GM21515 (cell line): Measurements from ENCODE around the gene BMP5.

Experiments used
- ATAC-seq: cut with Tn5 transposase; IDR thresholded peaks from one replicate; pipeline ENCODE4 v1.9.1; 2021; ENCODE audit not compliant: unreplicated experiment

The BMP5 gene

GRCh38 chr6:55819811-55820210, 55.6 kb downstream of the BMP5 start:
- ATAC-seq = no peak

DNA sequence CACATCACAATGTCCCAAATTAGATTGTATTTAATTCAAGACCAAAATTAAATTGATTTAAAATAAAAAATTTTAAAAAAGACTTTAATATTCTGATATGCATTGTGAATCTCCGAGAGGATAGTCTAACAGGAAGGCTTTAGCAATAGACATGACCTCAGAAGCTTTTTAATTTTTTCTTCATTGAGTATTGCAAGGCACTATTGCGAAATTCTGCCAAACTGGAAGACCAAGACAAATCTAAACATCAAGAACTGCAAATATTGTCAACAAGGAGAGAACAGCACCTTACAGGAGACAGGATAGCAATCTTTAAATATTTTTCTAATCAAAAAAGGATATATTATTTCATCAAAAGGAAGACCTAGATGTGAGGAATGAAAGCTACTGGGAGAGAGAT, 56.9 kb downstream of the BMP5 start:
- no peak for ATAC-seq

DNA sequence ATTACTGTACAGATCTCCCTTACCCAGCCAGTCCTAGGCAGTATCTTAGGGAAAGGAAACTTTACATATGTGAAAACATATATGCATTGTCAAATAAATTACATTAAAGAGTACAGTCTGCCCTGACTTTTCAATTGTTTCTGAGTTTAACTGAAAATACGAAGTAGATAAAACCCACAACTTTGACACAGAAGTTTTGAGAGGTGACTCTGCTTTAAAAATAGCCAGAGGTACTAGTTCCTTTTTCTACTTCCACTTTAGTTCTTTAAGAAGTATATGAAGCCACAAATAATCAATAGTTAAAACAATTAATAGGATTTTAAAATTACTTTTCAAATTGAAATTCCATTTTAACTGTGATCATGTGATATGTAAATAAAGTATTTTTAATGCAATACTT, 62.9 kb downstream of the BMP5 start:
- no peak for ATAC-seq

DNA sequence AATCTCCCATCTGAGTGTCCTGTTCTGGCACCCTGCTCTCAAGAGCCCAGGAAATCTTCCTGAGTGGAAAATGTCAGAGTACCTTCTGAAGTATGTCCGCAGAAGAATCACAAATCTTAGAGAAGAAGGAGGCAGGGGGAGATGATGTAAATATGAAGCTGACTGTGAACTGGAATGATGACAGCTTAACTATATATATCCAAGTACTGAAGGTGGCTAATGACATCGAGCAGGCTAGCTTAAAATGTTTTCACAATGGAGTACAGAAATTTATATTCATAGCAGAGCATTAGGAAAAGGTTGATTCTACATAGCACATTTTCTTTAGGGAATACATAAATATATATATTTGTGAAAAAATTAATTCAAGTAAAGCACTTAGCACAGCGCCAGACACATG, 64.3 kb downstream of the BMP5 start:
- ATAC-seq = no peak

GRCh38 chr6:55802259-55802658, 73.1 kb downstream of the BMP5 start:
- ATAC-seq = no peak

DNA sequence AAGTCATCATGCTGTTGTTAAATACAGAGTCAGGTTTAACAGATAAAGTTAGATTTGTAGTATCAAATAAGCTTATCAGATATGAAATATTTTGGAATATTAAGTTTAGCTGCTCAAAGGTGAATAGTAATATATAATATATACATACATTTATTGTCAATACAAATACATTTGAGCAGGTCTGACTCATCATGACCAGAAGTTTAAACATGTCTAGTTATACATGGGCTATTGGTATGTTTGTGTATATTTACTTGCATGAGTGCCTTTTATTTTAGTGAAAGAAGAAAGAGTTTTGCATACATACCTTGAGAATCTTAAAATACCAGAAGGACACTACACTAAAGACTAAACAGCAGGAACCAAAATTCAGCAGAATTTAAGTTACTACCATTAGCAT, 76.8 kb downstream of the BMP5 start:
- ATAC-seq = no peak

DNA sequence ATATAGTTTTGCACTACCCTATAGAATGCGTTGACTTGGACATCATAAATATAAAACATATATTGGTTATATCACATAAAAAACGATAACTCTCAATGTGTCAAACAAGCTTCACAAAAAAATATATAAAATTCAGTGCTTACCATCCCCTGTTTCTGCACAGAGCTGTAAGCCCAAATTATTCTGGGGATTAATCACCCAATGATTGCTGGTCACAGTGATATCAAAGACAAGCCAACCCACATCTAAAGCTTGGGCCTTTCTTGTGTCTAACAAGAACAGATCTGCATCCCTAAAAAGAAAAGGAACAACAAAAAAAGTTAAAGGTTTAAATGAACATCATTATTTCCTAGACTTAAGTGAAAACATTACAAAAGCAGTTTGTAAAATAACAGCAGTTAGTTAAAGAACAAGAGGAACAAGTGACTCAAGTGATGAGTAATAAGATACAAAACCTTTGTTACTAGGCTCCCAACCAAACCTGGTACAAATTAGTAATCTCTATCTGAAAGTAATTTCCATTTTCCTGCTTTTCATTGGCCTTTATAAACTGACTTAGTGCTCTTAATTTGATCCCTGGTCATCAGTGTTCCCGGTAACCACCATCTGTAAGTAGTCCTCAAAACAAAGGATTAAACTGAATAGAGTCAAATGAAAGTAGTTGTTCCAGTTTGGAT, 81.1 kb downstream of the BMP5 start:
- no peak for ATAC-seq

- no peak for ATAC-seq
These were observed 90.1 kb downstream of the BMP5 start for GRCh38 chr6:55785273-55785672.

DNA sequence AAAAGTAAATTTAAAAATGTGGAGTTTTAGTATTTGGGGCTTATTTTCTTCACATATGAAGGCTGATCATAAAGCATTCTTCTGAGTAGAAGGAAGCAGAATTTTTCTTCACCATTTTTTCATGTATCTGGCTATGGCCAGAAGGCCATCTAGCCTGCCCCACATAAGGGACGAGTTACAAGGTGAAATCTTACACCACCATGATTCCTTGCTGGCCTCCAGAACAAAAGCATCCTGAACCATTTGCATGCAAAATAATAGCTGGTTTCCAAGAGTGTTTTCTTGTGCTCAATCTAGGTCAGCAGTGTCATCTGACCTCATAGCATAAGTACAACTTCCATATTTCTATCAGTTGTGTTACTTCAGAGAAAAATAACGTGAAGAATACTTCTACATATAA, 93.1 kb downstream of the BMP5 start:
- ATAC-seq = no peak

GRCh38 chr6:55778705-55779104, 96.7 kb downstream of the BMP5 start:
- no peak for ATAC-seq

DNA sequence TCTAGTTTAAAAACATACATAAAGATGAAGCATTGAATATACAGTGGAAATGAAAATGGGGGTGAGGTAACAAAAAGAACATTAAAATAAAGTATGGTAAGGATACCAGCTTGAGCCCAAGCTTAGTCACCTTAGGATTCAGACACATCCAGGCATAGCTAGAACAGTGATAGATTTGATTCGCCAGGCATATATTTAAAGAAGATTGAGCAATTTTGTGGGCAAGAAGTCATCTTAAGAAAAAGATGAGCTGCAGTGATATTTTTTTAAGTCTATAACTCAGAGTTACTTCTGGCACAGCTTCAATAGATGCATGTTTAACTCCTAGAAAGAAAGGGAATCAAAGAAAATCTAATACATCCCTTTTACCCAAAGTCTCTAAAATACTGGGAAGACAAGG, 97.9 kb downstream of the BMP5 start:
- ATAC-seq = no peak

- ATAC-seq = no peak
These were observed 99.3 kb downstream of the BMP5 start for GRCh38 chr6:55776113-55776512.

DNA sequence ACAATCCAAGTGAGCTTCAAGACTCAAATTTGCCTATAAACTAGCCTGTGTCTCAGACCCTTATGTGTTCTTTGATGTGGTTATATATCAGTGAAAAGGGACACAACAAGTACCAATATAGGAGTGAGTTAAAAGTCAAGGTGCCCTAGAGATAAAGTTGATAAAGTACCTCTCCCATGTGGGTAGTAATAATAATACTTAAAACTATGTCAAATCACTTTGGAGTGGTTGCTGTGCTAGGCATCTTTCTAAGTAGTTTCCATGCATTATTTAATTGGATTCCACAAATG, 100.4 kb downstream of the BMP5 start:
- ATAC-seq = no peak

- ATAC-seq = no peak
These were observed 100.9 kb downstream of the BMP5 start for GRCh38 chr6:55774286-55775028.

GRCh38 chr6:55773620-55774216, 101.7 kb downstream of the BMP5 start:
- no peak for ATAC-seq

DNA sequence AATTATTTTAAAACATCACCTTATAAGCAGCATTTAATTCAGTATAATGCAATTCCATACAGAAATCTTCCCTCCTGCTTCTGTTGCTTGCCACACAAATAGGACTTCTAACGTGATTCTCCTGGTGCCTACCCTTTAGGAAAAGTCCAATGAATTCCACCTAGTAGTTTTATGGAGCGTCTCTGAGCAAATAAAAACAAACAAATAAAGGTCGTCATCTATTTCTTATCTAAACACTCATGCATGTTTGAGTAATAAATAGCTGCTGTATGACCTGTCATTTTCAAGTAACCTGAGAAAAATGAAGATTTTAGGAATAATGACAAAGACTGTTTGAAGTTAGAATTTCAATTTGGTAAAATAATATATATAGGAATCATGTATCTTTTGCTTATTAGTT, 102.7 kb downstream of the BMP5 start:
- no peak for ATAC-seq

DNA sequence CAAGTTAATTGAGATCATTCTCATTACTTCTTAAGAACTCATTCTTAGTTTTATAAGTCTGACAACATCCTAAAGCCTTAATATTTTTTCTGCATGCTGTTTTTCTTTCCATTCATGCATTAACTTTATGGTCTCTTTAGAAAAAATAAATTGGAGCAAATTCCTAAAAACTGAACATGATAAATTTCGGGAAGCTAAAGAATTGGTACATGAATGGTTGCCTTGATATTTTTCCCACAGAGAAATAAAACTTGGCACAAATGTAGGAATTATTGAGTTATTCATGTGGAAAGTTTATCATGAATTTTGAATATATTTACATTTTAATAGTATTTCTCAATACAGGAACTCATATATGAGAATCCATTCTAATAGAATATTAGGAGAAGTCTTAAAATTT, 115.9 kb downstream of the BMP5 start:
- ATAC-seq = no peak

DNA sequence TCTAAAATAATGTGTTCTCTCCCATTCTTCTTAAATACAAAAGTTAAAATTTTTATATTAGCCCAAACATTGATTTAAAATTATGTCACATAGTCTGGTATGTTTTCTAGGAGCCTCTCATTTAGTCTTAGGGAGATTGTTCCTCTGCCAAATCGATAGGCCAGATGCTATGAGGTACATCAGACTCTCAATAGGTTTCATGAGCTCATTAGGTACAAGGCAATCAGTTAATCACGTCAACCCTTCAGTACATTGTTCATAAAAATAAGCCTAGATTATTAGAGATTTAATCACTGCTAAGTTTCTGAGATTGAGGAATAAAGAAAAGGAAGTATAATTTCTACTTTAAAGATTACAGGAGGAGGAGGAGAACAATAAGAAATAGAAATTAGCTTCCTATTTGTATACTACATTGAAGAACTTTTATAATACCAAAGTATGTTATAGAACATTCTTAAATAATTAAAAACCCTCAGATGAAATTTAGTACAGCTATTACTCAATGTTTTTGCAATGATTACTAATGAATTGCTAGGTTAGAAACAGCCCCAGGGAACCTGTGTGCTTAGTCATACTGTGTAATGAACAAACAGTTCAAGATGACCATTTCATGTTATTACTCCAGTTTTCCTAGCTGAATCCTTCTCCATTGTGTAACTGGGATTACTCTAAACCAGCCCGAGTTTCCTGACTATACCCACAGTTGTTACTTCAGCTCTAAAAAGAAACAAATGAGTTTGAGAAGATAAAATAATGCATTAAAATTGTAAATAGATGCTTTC, 117.0 kb downstream of the BMP5 start:
- ATAC-seq = no peak

- no peak for ATAC-seq
These were observed 118.8 kb downstream of the BMP5 start for GRCh38 chr6:55756531-55757031.

- ATAC-seq = no peak
These were observed 126.5 kb downstream of the BMP5 start for GRCh38 chr6:55748880-55749279.

DNA sequence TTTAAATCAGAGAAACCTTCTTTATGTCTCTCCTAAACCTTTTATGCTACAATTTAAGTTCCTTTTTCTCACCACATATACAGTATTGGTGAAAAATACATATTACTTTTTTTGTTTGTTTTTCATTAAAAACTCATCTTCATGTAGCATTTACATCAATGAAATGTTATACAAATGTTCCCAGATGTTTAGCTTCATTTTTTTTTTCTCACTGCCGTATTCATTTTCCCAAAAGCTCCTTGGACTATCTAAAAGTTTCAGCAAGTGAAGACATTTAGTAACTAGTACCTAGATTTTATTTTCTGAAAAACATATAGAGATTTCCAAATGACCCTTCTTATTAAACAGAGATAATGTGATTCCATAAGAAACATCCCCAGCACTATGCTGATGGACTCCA, 128.9 kb downstream of the BMP5 start:
- ATAC-seq = no peak

DNA sequence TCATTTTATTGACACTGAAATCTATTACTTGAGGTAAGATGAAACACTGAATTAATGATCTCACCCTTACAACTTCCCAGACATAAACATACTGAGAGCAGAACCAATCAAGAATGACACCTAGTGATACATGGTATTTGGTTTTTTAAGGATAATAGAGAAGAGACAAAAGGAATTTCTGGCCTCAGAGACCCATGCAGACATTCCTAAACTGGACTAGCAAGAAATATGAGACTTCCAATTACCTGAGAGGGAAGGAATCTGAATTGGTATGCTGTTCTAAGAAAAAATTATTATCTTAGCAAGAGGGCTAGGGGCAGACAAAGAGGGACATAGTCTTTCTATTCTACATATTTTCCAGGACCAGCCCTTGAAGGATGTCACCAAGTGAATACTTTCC, 141.1 kb downstream of the BMP5 start:
- no peak for ATAC-seq
